Nephron progenitor cell (in vitro differentiated cells): ENCODE measurements around the gene KLK15.

Experiments used
- DNase-seq: peaks from one replicate; pipeline ENCODE4 v3.0.0; 2021
- H3K27ac Mint-ChIP-seq: 2 replicates; pipeline ENCODE4 v1.8.0; 2021; ENCODE audit warnings: mild to moderate bottlenecking, moderate library complexity, mixed read lengths
- H3K27me3 Mint-ChIP-seq: 2 replicates; pipeline ENCODE4 v1.8.0; 2021; ENCODE audit warnings: mild to moderate bottlenecking, low read depth, mixed read lengths; ENCODE audit not compliant: poor library complexity
- H3K36me3 Mint-ChIP-seq: 2 replicates; pipeline ENCODE4 v1.8.0; 2021; ENCODE audit warnings: low read depth, mixed read lengths
- H3K4me1 Mint-ChIP-seq: 2 replicates; pipeline ENCODE4 v1.8.0; 2021; ENCODE audit warnings: mixed read lengths
- H3K4me3 Mint-ChIP-seq: 2 replicates; pipeline ENCODE4 v1.8.0; 2021; ENCODE audit warnings: mild to moderate bottlenecking, moderate library complexity, mixed read lengths
- H3K9me3 Mint-ChIP-seq: 2 replicates; pipeline ENCODE4 v1.8.0; 2021; ENCODE audit warnings: mild to moderate bottlenecking, moderate library complexity, mixed read lengths
- TF ChIP-seq, protein P1 (sequence below): fragments of 200-600 bp; sonication (generic); IDR thresholded peaks from 2 replicates; pipeline ENCODE4 v1.5.0; 2021; ENCODE audit warnings: antibody characterized with exemption

KLK15 gene

DNA sequence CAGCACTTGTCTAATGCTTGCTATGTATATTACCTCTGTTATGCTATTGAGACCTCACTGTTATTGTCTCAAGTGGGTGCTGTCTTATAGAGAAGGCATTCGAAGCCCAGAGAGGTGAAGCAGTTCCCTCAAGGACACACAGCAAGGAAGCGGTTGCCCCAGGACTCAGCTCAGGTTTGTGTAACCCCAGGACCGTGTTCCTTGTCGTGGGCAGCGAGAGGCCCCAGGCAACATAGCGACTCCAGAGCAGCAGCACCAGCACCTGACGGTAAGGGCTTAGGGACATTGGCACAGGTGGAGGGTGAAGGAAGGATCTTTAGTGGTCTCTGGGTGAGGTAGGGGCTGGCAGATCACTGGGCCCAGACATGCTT, 2.4 kb downstream of the KLK15 start:
- no peaks in the 10 kb centered on the region for H3K36me3 Mint-ChIP-seq
- H3K4me3 Mint-ChIP-seq, result no peak overlapping the region
- H3K9me3 Mint-ChIP-seq, result peaks cover 4% of the 10 kb centered on the region
- H3K4me1 Mint-ChIP-seq, result peaks cover under 1% of the 10 kb centered on the region
- no peak for DNase-seq
- TF ChIP-seq, protein P1, sequence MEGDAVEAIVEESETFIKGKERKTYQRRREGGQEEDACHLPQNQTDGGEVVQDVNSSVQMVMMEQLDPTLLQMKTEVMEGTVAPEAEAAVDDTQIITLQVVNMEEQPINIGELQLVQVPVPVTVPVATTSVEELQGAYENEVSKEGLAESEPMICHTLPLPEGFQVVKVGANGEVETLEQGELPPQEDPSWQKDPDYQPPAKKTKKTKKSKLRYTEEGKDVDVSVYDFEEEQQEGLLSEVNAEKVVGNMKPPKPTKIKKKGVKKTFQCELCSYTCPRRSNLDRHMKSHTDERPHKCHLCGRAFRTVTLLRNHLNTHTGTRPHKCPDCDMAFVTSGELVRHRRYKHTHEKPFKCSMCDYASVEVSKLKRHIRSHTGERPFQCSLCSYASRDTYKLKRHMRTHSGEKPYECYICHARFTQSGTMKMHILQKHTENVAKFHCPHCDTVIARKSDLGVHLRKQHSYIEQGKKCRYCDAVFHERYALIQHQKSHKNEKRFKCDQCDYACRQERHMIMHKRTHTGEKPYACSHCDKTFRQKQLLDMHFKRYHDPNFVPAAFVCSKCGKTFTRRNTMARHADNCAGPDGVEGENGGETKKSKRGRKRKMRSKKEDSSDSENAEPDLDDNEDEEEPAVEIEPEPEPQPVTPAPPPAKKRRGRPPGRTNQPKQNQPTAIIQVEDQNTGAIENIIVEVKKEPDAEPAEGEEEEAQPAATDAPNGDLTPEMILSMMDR, result no peak
- H3K27ac Mint-ChIP-seq, result no peak overlapping the region
- H3K27me3 Mint-ChIP-seq, result peaks cover 71% of the 10 kb centered on the region

GRCh38 chr19:50830266-50831025, 2.9 kb downstream of the KLK15 start:
- no peak for DNase-seq
- H3K9me3 Mint-ChIP-seq, result peaks cover 4% of the 10 kb centered on the region
- TF ChIP-seq, protein P1, result no peak
- H3K4me1 Mint-ChIP-seq, result no peaks in the 10 kb centered on the region
- no peak overlapping the region for H3K27ac Mint-ChIP-seq
- H3K4me3 Mint-ChIP-seq, result no peak overlapping the region
- H3K36me3 Mint-ChIP-seq, result no peaks in the 10 kb centered on the region
- H3K27me3 Mint-ChIP-seq, result peaks cover 70% of the 10 kb centered on the region

DNA sequence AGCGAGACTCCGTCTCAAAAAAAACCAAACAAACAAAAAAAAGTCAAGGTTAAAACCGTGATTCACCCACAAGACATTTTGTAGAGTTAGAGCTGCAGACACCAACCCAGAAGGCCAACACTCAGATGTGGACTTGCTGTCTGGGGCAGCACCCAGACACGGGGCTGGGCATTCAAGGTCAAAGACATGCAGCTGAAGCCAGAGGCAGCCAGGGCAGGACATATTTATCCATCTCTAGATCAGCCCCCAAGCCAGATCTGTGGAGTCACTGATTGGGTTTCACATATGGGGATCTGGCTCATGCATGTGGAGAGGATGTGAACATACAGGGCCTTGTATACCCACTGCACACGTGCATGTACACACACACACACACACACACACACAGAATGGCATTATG, 3.6 kb downstream of the KLK15 start:
- no peak for DNase-seq
- TF ChIP-seq, protein P1, result no peak
- Mint-ChIP-seq H3K27ac (no peak overlapping the region), H3K4me1 (no peaks in the 10 kb centered on the region), H3K27me3 (peaks cover 69% of the 10 kb centered on the region), H3K36me3 (no peaks in the 10 kb centered on the region), H3K9me3 (peaks cover 4% of the 10 kb centered on the region), H3K4me3 (no peak overlapping the region)

DNA sequence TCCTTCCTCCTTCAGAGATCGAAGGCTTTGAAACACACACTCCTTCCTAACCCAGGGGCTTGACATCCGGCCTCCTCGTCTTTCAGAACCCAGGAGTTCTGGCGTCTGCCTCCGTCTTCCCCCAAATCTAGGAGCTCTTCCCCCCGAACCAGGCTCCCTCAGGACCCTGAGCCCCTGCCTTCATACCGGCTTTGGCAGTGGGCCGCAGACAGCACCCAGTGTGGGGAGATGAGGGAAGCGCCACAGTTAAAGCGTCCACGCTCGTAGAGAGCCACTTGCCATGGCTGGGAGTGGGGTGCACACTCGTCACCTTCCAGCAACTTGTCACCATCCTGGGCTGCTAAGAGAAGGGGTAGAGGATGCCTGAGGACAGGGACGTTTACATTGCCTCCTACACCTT, 5.9 kb downstream of the KLK15 start:
- H3K9me3 Mint-ChIP-seq, result peaks cover 6% of the 10 kb centered on the region
- H3K4me1 Mint-ChIP-seq, result no peaks in the 10 kb centered on the region
- H3K4me3 Mint-ChIP-seq, result no peak overlapping the region
- TF ChIP-seq, protein P1, result no peak
- DNase-seq, result no peak
- no peaks in the 10 kb centered on the region for H3K36me3 Mint-ChIP-seq
- peaks cover 71% of the 10 kb centered on the region for H3K27me3 Mint-ChIP-seq
- H3K27ac Mint-ChIP-seq, result no peak overlapping the region

- H3K27me3 Mint-ChIP-seq, result peaks cover 71% of the 10 kb centered on the region
- H3K4me1 Mint-ChIP-seq, result no peaks in the 10 kb centered on the region
- H3K4me3 Mint-ChIP-seq, result no peak overlapping the region
- no peaks in the 10 kb centered on the region for H3K36me3 Mint-ChIP-seq
- DNase-seq, result no peak
- H3K9me3 Mint-ChIP-seq, result peaks cover 6% of the 10 kb centered on the region
- no peak overlapping the region for H3K27ac Mint-ChIP-seq
- TF ChIP-seq, protein P1, result no peak
These were observed 6.7 kb downstream of the KLK15 start for GRCh38 chr19:50826492-50827240.
